Neural progenitor cell (in vitro differentiated cells): ENCODE results near the gene HMOX1.

Experiments used
- CTCF ChIP-seq: fragments of 200-600 bp; sonication (generic); IDR thresholded peaks from 2 replicates; pipeline ENCODE4 v1.5.1; 2017; ENCODE audit warnings: antibody characterized with exemption, mild to moderate bottlenecking
- EZH2 ChIP-seq: fragments of 200-600 bp; sonication (generic); IDR thresholded peaks from 2 replicates; pipeline ENCODE4 v1.6.1; 2017; ENCODE audit warnings: antibody characterized with exemption, mild to moderate bottlenecking, moderate library complexity

- TF ChIP-seq CTCF (no peak), EZH2 (no peak)
Measured at GRCh38 chr22:35434061-35434710, 53.3 kb downstream of the HMOX1 start.
